ENCODE measurements around the gene RAB28. TPM values are rescaled to one million over a fixed set of nuclear protein-coding genes. Genes with fewer than 3 reads are reported as not detected.

The RAB28 gene
- total RNA-seq, 6 donors from 2014 or later = 7.3 to 19.5 (median 16.6) TPM

DNA sequence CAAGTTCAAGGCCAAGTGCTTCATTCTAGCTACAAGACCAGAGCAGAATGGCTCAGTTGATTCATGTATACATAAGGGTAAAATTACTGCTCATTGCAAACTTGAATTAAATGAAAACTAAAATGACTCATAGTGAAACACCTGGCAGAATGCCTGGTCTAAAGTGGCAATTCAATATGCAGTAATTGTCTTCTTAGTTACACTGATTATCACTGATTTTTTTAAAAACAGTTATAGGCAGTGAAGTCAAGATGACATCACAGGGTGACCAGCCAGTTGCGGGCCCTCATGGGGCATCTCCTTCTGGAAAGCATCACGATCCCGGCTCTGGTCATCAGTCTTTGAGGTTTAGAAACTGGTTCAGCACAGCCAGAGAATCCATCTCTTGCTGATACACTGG is 154.2 kb downstream of the RAB28 start:
- TF ChIP-seq POLR2AphosphoS5 (IDR thresholded peaks at IDR 0.05) (no peak), EP300 (IDR thresholded peaks at IDR 0.05) (no peak), POLR2A (IDR thresholded peaks at IDR 0.05) (no peak)
- TF ChIP-seq, protein P1, sequence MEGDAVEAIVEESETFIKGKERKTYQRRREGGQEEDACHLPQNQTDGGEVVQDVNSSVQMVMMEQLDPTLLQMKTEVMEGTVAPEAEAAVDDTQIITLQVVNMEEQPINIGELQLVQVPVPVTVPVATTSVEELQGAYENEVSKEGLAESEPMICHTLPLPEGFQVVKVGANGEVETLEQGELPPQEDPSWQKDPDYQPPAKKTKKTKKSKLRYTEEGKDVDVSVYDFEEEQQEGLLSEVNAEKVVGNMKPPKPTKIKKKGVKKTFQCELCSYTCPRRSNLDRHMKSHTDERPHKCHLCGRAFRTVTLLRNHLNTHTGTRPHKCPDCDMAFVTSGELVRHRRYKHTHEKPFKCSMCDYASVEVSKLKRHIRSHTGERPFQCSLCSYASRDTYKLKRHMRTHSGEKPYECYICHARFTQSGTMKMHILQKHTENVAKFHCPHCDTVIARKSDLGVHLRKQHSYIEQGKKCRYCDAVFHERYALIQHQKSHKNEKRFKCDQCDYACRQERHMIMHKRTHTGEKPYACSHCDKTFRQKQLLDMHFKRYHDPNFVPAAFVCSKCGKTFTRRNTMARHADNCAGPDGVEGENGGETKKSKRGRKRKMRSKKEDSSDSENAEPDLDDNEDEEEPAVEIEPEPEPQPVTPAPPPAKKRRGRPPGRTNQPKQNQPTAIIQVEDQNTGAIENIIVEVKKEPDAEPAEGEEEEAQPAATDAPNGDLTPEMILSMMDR (IDR thresholded peaks at IDR 0.05) = no peak
- ATAC-seq (ENCODE audit: low FRiP score in 2 of 2) = no peak
- WGBS, 2 donors = 97 to 100% methylated on average over 3 of the region's 3 CpGs

DNA sequence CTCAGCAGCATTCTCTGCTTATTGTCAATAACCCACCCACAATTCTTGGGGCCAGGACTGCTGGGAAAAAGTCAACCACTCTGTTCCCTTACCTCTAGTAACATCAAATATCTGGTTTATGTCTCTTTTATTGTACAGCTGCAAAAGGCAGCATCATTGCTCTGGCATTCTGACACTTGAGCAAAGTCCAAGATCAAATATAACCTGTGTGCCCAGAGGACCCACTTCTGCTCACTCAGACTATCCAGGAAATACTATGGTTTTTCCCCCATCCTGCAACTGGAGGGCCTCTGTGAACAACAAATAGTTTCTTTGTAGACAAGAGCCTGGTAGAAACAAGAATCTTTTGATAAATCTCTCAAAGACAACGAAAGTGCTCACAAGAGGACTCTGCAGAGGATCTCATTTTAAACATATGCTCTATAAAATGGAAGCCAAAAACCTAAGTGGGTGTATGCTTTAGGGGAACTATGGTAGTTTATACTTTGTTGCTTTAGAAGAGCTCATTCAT is 154.7 kb downstream of the RAB28 start:
- H3K27ac ChIP-seq = no peak overlapping the region
- H3K4me1 ChIP-seq = no peaks in the 10 kb centered on the region
- H3K4me3 ChIP-seq = no peak overlapping the region
- H3K27me3 ChIP-seq = no peaks in the 10 kb centered on the region
- DNase-seq (no peak), ATAC-seq (ENCODE audit: low FRiP score in 2 of 2) (no peak)
- no peaks in the 10 kb centered on the region for H3K36me3 ChIP-seq
- no peak for TF ChIP-seq POLR2AphosphoS5 (IDR thresholded peaks at IDR 0.05)
- TF ChIP-seq POLR2A (IDR thresholded peaks at IDR 0.05) = no peak
- TF ChIP-seq EP300 (IDR thresholded peaks at IDR 0.05) = no peak
- TF ChIP-seq, protein P1 (IDR thresholded peaks at IDR 0.05) = no peak
- WGBS, 2 donors = 50 to 72% methylated on average over 1 of the region's 1 CpG
- no peaks in the 10 kb centered on the region for H3K9me3 ChIP-seq

More for the DNA sequence above, 154.2 kb downstream of the RAB28 start:
- Histone ChIP-seq H3K27me3 (no peaks in the 10 kb centered on the region), H3K4me1 (no peaks in the 10 kb centered on the region), H3K27ac (no peak overlapping the region), H3K36me3 (no peaks in the 10 kb centered on the region), H3K4me3 (no peak overlapping the region), H3K9me3 (no peaks in the 10 kb centered on the region)
- DNase-seq = no peak

DNA sequence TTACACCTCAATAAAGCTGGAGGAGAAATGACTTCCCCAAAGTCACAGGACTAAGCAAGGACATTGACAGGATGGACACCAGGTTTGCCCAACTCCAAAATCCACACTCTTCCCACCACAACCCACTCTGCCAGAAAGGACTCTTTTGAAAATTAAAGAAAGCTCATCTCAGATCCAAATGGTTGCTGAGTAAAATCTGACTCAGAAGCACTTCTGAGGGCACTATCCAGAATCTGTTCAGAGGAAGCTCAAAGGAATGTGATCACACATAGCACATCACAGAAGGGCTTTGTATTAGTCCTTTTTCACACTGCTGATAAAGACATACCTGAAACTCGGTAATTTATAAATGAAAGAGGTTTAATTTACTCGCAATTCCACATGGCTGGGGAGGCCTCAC is 155.5 kb downstream of the RAB28 start:
- Histone ChIP-seq H3K4me3 (no peak overlapping the region), H3K4me1 (no peaks in the 10 kb centered on the region), H3K9me3 (no peaks in the 10 kb centered on the region), H3K27ac (no peak overlapping the region), H3K27me3 (no peaks in the 10 kb centered on the region), H3K36me3 (no peaks in the 10 kb centered on the region)
- TF ChIP-seq POLR2A (IDR thresholded peaks at IDR 0.05) = no peak
- TF ChIP-seq, protein P1 (IDR thresholded peaks at IDR 0.05) = no peak
- TF ChIP-seq EP300 (IDR thresholded peaks at IDR 0.05) = no peak
- no peak for TF ChIP-seq POLR2AphosphoS5 (IDR thresholded peaks at IDR 0.05)
- ATAC-seq (ENCODE audit: low FRiP score in 2 of 2) (no peak), DNase-seq (no peak)
- WGBS, 2 donors = 81 to 82% methylated on average over 2 of the region's 2 CpGs

DNA sequence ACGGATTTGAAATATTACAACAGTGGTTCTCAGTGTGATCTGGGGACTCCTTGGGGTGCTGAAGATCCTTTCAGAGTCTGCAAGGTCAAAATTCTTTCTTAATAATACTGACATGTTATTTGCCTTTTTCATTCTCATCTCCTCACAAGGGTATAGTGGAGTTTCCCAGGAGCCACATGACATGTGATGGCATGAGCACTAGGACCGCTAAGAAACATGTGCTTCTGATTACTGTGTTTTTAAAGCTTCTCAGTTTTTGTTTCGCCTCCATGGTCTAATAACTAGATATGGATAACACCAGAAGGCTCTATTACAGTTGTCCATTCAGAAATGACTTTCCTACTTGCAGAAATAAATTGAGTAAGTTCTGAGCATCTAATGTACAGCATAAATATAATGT is 156.1 kb downstream of the RAB28 start:
- ATAC-seq (ENCODE audit: low FRiP score in 2 of 2) = no peak
- H3K4me3 ChIP-seq = no peak overlapping the region
- H3K36me3 ChIP-seq = no peaks in the 10 kb centered on the region
- H3K27me3 ChIP-seq = no peaks in the 10 kb centered on the region
- no peaks in the 10 kb centered on the region for H3K4me1 ChIP-seq
- no peak for TF ChIP-seq POLR2AphosphoS5 (IDR thresholded peaks at IDR 0.05)
- TF ChIP-seq, protein P1 (IDR thresholded peaks at IDR 0.05) = no peak
- no peak for TF ChIP-seq EP300 (IDR thresholded peaks at IDR 0.05)
- no peak for TF ChIP-seq POLR2A (IDR thresholded peaks at IDR 0.05)
- 89 to 90% methylated on average over 3 of the region's 3 CpGs for WGBS, 2 donors
- no peaks in the 10 kb centered on the region for H3K9me3 ChIP-seq
- no peak for DNase-seq
- H3K27ac ChIP-seq = no peak overlapping the region

DNA sequence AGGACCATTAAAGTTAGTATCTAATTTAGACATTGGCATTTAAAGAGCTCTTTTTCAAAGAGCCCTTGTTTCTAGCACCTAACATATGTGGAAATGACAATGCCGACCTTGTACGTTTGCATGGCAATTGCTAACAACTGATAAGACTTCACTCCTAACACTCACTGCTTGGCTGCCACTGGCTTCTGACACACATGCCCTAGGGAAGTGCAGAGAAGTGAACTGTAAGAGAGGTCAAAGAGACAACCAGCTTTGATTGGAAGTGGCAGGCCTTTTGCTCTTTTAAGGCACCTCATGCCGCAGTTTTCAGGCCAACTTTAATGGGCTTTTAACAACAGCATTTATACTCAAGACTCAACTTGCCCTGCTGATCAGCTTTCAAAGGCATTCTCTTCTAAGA is 158.4 kb downstream of the RAB28 start:
- no peak for DNase-seq
- Histone ChIP-seq H3K27me3 (no peaks in the 10 kb centered on the region), H3K36me3 (no peaks in the 10 kb centered on the region), H3K4me3 (no peak overlapping the region), H3K27ac (no peak overlapping the region), H3K9me3 (no peaks in the 10 kb centered on the region), H3K4me1 (no peaks in the 10 kb centered on the region)
- ATAC-seq (ENCODE audit: low FRiP score in 2 of 2) = no peak
- WGBS, 2 donors = 58 to 61% methylated on average over 3 of the region's 3 CpGs
- TF ChIP-seq POLR2AphosphoS5 (IDR thresholded peaks at IDR 0.05) (no peak), POLR2A (IDR thresholded peaks at IDR 0.05) (no peak), EP300 (IDR thresholded peaks at IDR 0.05) (no peak)
- TF ChIP-seq, protein P1 (IDR thresholded peaks at IDR 0.05) = no peak

Measured in upper lobe of left lung (tissue), 6 donors.